NCI-H2227 treated with DMSO at 0.1 percent for 48 hours (cell line): ENCODE data around the gene FOXL2NB.

Experiments
- DNase-seq: peaks from one replicate; lab custom pipeline; 2025; lab: John Stamatoyannopoulos, UW

Gene FOXL2NB

DNA sequence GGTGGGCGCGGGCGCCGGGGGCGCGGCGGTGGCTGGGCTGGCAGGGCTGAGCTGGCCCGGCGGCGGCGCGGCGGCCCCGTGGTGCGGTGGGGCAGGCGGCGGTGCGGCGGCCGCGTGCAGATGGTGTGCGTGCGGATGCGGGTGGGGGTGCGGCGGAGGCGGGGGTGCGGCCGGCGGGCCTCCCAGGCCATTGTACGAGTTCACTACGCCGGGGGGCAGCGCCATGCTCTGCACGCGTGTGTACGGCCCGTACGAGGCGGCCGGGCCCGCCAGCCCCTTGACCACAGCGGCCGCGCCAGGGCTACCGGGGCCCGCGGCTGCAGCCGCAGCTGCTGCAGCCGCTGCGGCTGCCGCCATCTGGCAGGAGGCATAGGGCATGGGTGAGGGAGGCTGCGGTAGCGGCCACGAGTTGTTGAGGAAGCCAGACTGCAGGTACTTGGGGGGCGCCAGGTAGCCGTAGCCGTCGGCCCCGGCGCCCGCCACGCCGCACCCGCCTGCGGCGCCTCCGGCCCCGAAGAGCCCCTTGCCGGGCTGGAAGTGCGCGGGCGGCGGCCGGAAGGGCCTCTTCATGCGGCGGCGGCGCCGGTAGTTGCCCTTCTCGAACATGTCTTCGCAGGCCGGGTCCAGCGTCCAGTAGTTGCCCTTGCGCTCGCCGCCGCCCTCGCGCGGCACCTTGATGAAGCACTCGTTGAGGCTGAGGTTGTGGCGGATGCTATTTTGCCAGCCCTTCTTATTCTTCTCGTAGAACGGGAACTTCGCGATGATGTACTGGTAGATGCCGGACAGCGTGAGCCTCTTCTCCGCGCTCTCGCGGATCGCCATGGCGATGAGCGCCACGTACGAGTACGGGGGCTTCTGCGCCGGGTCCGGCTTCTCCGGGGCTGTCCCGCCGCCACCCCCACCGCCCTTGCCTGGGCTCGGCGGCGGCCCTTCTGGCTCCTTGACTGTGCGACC is 1.0 kb upstream of the FOXL2NB start:
- no peak for DNase-seq

DNA sequence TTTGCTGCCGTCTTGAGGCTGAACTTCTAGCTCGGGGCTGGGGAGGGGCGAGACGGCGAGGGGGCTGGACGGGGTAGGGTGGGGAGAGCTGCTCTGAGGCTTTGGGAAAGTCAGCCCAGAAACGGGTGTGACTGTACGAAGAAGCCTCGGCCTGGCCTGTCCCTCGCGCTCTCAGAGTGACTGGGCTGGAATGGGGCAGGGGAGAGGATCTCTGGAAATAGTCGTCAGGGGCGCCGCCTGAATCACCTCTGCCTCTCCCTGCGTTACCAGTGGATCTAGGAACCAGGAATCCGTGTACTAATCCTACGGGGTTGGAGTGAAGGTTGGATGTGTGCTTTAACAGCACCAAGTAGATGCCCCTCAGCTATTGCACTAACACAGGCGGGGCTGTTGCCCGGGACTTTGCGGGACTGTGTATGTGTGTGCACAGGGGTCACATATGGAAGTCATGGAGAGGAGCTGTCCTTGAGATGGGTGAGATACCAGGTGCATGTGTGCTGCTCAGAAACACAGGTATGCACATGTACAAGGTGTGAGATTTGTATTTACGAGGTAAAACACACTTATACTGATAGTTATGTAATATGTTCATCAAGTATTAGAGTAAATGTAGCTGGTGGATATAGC is 591 bp downstream of the FOXL2NB start:
- no peak for DNase-seq

DNA sequence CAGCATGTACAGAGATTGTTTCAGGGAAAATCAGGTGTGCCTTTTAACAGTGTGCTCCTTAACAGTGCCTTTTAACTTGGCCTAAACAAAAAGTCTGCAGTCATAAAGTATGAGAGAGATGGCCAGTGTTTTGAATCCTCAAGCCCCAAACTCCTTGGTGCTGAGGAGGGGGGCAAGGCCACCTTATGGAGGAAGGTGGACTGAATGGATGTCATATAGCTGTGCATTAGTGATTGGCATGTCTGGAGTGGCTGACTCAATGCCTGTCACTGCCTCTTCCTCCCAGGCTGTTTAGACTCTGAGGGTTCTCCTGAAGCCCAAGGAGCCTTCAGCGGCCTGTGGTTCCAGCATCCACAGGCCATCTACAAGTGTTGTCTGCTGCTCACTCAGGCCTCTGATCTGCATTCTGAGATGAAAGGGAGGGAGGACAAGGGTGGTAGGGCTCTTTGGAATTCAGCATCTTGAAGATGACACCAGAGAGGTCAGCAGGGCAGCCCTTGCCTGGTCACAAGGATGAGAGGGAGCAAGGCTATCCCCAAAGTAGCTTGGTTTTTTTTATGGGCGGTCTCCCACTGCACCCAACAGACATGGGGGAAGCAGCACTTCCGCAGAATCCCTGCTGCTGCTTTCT is 1.5 kb downstream of the FOXL2NB start:
- no peak for DNase-seq

DNA sequence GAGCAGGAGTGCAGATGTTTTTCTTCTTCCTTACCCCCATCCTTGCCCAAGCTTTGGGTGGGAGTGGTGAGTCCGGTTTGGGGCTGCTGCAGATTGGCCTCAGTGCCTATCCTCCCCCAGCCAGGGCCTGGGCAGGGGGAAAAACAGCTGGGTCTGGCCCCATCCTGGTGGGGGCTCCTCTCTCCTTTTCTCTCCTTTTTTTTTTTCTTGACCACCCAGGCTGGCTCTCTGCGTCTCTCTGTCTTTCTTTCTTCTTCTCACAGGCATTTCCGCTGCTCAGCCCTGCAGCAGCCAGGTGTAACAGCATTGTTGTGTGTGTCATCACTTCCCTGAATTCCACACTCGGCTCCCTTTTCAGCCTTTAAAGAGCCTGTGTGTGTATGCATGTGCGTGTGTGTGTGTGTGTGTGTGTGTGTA is 2.0 kb downstream of the FOXL2NB start:
- DNase-seq, result no peak

DNA sequence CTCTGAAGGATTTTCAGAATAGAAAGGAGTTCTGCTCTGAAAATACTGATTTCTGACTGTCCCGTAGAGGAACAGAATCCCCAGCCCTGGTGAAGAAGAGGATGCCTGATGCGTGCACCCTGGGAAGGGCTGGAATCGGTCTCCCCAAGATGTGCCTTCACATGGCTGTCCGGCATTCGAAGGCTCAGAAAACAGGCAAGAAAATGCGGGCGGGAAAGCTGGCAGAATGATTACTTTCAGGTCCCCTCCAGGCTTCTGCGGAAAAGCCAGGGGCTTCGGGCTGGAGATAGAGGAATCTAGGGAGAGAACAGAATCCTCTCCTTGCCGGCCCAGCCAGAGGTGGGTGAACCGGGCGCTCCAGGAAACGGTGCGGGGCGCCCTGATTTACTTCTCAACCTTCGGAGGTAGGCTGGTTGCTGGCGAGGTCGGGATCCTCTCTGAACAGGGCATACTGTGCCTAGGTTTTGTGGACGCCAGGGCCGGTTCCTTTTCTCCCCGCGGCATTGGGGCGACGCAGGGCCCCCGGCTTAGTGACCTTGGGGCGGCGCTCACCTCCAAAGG is 2.5 kb downstream of the FOXL2NB start:
- DNase-seq, result no peak

DNA sequence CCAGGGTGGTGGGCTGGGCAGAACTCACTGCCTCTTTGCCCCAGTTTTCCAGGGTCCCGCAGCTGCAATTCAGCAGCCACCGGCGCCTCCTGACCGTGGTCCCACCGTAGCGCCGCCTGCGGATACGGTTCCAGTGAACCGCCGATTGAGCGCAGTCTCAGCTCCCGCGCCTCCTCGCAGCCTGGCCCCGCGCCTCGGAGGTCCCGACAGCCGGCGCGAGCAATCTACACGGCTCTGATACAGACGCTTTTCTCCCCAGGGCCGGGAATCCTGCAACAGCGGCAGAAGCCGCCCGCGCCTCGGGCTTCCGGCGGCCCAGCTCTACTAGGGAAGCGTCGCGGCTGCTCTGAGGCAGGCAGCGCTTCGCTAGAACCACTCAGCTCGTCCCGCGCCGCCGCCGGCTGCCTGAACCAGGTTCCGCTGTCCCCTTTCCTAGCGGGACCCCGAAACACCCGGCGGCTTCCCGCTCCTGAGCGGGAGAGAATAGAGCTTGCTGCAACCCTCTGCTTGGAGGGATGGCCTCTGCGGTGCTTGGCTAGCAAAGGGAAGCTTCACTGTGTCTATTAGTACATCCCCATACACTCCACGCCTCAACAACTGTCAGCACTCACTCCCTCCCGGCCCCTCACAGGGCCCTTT is 3.1 kb downstream of the FOXL2NB start:
- DNase-seq, result no peak

DNA sequence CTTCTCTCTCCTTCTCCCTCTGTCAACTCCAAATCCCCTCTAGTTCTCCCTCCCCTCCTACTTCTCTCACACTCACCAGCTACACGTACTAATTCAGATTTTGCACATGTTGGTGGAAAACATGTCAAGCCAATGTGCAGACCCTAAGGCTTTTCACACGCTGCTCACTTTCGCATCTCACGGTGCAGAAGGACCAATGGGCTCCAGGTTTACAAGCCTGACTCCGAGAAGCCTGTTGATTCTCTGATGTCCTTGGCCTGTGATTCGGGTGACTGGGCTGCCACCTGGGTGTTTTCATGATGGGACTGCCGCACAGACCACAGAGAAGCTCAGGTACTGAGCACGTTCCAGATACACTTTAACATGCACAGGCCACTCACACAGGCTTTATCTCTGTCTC is 3.7 kb downstream of the FOXL2NB start:
- no peak for DNase-seq

DNA sequence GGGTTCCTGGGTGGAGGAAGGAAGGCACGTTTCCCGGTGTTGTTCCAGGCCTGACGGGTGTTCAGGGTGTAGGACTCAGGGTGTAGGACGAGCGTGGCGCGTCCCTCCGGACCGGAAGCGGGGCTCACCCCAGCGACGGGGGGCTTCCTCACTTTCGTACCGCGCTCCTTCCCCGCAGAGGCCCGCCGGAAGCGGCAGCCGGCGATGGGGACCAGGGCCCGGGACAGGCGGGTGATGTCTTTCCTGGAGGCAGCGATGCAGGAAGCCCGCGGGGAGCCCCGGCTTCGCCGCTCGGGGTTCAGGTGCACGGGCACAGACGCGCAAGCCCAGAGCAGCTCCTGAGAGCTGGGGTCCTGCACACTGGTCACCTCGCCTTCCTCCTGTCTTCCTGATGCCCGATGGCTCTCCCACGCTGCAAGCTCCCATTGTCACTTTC is 13.4 kb downstream of the FOXL2NB start:
- no peak for DNase-seq

DNA sequence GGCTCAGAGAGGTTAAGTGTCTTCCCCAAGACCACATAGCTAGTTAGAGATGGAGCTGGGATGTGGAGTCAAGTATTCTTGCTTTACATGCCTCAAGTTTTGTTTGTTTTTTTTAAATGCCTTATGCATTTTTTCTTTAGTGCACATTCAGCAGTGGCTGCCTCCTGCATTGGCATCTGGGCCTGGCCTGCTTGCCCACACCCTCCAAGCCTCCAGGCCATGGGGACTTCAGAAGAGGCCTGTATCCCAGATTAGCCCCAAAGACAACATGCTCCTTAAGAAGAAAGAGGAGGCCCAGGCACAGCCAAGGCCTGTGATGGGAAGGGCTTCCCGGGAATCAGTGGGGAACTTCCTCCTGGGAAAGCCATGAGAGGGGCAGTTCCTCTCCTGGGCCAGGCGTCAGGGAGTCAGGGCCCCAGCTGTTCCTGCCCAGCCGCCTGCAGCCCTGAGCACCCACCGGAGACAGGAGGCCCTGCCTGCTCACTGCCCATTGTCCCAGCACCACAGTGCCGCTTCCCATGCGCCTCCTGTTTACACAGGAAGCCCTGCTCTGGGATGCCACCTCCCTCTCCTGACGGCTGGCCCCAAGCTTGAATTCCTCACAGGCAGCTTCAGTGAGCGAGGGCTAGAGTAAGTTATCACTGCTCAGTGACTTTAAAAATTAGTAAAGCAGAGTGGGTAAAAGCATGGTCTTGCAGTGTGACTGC is 16.0 kb downstream of the FOXL2NB start:
- no peak for DNase-seq

DNA sequence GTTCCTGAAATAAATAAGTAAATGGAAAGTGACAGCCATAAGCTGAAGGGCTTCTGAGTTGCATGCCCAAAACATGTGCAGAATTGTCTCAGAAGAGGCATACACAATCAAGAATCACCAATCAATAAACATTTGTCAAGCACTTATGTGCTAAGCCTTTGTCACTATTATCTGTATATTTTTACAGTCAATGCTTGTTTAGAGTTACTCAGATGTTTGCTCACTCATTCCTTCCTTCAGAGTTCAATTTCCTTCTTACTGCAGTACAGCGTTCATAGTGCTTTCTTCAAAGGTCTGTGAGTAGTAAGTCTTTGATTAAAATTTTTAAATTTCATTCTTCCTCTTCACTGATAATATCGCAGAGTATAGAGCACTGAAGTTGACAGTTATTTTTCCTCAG is 17.2 kb downstream of the FOXL2NB start:
- DNase-seq, result no peak

DNA sequence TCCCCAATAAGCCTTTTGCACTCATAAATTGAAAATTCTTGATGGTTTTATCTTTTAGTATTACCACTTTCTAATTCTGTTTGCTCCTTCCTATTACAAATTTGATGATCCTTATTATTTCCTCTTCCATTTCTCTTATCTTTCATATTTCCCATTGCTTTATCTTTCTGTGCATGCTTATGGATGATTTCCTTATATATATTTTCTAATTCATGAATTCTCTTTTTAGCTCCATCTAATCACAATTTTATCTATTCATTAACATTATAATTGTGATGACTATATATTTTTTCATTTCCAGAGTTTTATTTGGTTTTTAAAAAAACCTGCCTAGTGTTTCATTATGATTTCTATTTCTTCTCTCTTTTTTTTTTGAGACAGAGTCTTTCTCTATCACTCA is 17.9 kb downstream of the FOXL2NB start:
- no peak for DNase-seq

DNA sequence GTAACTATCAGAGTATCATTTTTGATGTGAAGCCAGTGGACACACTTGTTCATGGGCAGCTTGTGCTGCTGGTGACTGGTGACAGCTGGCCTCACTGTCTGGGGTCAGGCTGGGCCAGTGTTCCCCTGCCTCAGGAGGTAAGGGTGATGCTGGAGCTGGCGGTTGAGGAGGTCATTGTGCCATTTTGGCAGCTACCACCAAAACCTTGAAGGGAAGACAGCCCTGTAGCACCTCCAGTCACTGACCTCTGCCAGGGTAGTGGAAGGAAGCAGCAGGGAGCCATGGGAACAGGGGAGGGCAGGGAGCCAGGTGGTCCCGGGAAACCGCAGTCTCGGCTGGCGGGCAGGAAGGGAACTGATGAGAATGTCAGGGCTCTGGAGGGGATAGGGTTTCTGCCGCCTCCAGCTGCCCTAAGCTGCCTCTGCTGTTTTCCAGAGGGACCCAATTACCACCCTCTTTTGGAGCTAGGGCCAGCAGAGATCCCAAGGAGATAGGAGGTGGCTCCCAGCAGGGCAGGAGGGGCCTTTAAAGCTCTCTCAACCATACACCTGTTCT is 24.8 kb downstream of the FOXL2NB start:
- no peak for DNase-seq

DNA sequence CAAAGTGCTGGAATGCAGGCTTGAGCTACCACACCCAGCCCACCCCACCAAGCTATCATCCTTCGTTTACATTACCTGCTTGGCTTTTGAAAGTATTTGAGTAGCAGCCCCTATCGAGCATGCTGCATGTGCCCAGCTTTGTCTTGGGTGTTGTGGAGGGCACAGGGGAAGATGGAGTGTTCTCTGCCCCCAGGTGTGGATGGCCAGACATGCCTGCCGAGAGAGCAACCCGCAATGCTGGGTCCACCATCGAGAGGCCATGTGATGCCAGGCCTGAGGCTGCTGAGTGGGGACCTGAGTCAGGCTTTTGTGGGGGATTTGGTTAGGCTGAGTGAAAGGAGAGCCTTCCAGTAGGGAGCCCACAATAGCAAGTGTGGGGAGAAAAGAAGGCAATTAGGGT is 25.9 kb downstream of the FOXL2NB start:
- no peak for DNase-seq

DNA sequence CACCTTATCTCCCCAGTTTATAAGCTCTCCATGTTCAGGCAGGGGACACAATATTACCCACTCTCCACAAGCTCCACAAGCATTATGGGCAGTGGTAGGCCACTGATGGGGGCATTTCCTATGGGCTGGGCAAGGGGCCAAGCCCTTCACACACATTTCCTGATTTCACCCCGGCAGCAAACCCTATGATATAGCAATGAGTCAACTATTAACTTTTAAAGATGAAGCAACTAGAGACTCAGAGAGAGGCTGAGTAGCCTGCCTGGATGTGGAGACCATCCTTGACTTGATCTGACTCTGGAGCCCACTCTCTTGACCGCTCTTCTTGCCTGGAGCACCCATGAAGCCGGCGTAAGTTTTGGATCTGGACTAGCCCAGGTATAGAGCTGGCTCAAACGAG is 27.4 kb downstream of the FOXL2NB start:
- no peak for DNase-seq

DNA sequence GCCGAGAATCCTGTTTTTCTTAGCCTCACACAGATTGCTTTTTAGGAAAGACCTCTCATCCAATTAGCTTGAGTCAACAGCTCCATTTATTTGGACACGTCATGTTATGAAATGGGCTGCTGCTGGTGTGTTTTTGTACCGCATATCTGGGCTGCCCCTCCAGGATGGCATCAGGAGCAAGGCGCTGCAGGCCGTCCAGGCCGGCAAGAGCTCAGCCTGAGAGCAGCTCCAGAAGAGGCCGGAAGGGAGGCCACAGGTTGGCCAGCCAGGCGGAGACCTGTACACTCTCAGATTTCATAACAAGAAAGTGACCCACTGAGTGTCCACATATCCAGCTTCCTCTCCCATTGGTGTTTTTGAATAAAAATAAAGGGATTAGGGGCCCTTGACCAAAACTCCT is 28.3 kb downstream of the FOXL2NB start:
- no peak for DNase-seq

DNA sequence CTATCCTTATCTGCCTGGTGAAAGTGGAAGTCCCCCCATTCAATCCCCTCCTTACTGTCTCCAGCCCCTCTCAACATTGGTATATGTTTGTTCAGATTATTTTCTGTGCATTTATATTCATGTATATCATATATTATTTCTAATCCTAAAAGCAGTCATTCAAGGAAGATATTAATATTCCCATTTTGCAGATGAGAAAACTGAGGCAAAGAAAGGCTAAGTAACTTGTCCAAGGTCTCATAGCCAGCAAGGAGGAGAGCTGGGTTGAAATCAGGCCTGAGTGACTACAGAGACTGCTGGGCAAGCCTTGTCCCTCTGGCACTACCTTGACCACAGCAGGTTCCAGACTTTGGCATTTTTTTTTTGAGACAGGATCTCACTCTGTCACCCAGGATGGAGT is 29.0 kb downstream of the FOXL2NB start:
- no peak for DNase-seq

DNA sequence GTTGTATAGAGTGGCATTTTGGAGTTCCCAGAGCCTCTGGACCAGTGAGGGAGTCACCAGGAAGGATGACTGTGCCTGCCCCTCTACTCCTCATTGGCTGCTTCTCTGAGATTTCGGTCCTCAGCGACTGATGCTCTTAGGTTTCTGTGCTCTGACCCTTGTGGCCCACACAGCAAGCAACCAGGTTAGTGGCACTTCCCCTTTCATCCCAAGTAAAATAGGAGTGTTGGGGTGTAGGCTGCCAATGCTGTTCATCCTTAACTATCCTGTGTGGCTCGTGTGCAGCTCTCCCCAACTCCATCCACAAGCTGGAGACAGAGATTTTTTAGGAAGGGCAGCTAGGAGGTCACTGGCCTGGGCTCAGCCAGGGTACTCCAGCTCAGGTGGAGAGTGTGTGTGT is 37.8 kb downstream of the FOXL2NB start:
- DNase-seq, result no peak

DNA sequence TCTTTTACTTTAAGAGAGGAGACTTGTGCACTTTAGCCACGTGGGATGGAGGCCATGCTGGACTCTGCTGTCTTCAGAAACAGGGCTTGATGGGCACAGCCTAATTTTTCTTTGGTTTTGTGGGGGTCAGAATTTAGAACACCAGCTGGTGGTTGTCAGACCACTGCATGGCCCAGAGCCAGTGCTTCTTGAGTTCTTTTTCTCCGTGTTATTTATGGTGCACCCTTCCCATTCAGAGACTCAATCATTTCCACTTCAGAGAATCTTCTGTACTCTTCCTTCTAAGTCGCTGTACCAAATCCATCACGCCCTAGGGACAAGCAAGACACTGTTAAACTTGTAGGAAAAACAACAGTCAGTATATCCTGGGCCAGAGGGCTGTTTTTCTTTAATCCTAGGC is 38.9 kb downstream of the FOXL2NB start:
- DNase-seq, result no peak

DNA sequence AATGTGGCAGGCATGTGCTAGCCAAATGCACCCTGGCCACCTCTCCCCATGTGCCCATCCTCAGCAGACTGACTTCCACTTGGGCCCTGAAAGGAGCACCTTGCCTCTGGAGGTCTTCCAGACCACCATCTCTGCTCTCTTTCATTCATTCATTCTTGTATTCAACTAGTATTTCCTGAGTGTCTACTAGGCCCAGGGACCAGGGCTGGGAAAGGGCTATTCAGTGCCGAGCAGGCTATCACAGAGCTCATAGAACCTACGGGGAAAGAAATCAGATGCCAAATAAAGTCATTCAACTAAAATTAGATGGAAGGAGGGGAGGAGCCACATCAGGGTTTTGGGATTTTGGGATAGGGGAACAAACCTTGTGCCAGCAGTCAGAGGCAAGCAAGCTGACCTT is 40.2 kb downstream of the FOXL2NB start:
- DNase-seq, result no peak

DNA sequence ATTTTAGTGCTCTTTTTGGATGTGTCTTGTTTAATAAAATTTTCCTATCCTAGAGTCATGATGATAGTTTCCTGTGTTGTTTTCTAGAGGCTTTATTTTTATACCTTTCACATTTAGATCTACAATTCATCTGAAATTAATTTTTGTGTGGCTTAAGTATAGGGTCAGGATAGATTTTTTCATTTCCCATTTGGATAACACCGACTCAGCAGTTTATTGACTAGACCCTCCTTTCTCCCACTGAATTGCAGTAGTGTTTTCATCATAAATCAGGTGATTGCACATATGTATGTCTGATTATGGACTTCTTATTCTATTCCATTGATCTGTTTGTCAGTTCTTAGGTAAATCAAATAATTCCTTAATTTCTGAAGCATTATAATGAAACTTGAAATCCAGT is 48.7 kb downstream of the FOXL2NB start:
- DNase-seq, result no peak
